HG03139 (cell line): ENCODE measurements around the gene MGAT4A.
"Not testable (repeated sequence)": the region's sequence is repeated elsewhere in the genome, so short reads cannot be mapped to it uniquely, and the experiment has no call there.

ENCODE experiments used
- ATAC-seq: cut with Tn5 transposase; IDR thresholded peaks from one replicate; pipeline ENCODE4 v1.9.1; 2021; ENCODE audit not compliant: unreplicated experiment

MGAT4A gene

DNA sequence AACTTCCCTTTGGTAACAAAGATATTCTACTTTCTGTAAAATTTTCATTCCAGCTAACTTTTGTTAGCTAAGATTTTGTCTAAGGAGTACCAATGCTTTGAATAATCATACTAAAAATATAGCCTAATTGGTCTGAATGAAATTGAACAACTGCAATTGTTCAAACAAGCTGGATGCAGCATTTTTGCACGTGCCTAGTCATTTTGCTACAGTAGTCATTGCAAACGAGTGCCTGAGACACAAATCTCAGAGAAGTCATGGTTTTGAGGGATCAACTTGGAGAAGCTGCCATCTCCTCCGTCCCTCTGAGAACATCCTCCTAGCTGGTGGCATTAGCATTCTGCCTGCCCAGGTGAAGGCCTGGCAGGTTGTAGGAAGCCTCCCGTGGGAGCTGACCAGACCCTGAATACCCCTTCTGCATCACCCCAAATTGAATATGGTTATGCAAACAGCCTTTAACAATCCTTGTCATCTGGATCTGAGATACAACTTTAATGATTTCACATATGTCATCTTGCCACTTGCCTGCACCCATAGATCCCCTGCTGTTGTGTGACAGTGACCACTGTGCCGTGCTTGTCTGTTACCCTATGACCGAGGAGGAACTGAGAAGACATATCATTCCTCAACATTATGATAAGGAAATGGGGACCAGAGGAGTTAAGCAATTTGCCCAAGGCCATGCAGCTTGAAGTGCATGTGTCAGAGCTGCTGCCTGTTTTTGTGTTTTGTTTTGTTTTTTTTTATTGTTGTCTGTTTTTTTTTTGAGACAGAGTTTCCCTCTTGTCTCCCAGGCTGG lies 29.1 kb upstream of the MGAT4A start:
- ATAC-seq, result no peak

DNA sequence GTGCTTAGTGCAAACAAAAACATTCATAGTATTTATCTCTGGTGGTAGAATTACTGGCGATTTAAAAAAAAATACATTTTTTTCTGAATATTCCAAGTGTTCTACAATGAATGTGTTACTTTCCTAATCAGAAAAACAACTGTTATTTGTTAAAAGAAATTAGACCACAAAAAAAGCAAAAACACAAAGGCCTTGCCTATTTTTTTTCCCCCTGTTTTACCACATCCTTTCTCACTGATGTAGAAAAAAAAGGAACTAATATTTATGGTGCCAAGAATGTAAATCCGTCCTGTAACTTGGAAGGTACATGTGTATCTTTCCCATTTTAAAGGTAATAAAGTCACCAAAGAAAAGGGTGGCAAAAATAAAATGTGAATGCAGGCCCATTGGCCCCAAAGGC lies 28.4 kb upstream of the MGAT4A start:
- ATAC-seq, result no peak

DNA sequence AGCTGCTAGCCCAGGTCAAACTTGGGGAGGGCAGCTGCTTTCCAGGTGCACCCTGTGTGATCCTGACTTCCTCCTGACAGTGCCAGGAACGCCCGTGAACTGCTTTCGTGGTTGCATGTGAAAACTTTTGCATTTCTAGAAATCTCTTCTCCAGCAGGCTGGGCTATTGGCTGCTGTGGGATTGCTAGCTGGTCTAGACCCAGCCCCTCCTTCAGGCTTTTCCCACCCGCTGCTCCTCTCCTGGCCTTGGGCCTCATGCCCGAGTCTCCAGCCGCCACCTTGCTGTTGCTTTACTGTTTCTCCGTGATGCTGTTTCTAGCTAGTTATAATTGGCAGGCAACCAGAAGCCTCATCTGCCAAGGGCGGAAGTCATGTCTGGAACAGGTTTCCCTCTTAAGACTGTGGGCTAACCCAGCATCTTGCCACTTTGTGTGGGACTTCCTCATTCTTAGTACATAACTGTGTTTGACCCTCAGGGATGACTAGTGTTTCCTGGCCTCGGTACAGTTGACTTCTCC lies 27.0 kb upstream of the MGAT4A start:
- ATAC-seq, result peak; percentile 85

GRCh38 chr2:98753801-98754200 lies 22.9 kb upstream of the MGAT4A start:
- no peak for ATAC-seq

- ATAC-seq, result not testable (repeated sequence)
Measured at GRCh38 chr2:98752711-98753110, 21.8 kb upstream of the MGAT4A start.

DNA sequence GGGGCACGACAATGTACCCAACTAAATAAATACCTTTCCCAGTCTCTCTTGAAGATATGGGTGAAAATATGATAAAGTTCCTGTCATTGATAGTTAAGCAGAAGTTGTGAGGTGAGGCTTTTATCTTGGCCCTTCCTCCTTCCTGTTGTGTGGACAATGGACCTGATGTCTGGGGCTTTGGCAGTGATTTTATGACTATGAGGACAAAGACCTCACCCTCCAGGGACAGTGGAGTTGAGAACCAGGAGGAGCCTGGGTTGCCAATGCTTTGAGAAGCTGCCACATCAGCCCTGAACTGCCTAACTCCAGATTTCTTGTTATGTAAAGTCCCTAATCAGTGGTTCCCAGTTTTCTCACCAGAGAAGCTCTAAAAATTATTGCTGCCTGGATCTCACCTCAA lies 20.8 kb upstream of the MGAT4A start:
- ATAC-seq, result no peak

DNA sequence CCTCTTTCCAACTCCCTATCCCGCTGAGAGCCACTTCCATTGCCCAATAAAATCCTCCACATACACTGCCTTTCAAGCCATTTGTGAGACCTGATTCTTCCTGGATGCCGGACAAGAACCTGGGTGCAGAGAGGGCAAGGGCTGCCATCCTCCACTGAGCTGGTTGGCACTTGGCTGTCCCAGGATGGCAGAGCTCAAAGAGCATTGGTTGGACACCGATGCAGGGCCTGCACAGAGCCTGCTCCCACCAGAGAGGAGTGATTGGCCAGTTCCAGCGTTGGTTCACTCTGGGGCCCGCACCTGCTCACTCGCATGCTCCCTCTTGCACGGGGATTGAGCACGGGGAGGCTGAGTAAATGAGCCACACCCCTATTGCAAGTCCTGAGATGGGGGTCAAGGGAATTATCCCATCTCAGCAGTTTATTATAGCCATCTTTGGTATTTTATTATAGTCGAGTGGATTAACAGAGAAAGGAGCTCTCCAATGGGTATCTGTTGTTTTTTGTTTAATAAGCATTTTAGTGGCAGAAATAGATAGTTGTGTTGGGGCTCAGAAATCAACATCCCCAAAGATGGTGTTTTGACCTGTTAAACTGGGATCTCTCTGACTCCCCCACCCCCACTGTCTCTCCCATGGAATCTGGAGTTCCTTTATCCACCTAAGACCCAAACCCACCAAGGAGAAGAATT lies 19.8 kb upstream of the MGAT4A start:
- ATAC-seq, result no peak

- ATAC-seq, result no peak
Measured at GRCh38 chr2:98749066-98749450, 18.1 kb upstream of the MGAT4A start.

GRCh38 chr2:98748292-98749065 lies 17.5 kb upstream of the MGAT4A start:
- no peak for ATAC-seq

DNA sequence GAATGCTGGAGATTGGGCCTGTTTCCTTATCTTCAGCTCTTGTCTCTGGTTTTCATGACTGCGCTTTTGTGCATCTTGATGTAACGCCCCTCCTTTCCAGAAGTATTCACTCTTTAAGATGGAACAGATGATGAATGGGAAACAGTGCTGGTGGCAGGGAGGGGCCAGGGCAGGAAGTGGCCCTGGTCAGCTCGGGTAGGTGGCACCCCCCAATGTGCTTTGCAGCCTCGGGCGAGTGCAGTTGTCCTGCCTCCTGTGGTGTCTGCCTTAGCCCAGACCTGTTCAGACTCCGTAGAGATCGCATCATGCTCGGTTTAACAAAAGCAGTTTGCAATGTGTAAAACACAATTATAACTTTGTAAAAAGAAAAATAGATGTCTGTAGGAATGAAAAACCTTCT lies 17.0 kb upstream of the MGAT4A start:
- ATAC-seq, result no peak

- ATAC-seq, result no peak
Measured at GRCh38 chr2:98746426-98746825, 15.5 kb upstream of the MGAT4A start.

DNA sequence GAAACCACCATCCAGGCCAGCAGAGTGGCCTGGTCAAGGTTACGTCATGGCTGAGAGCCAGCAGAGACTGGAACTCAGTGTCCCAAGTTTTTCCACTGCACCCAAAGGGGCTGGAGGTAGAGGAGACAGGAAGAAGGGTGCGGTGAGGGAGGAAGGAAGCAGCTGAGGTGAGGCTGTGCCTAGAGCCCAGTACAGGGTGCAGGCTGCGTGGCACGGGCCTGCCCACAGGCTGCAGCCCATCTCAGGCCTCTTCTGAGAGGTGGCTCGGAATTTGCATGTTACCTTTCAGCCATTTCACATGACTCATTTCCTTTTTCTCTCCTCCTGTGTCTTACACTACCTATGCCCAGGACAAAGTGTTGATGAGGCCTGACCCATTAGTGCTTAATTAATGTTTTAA lies 13.7 kb upstream of the MGAT4A start:
- ATAC-seq, result no peak

- no peak for ATAC-seq
Measured at GRCh38 chr2:98743835-98744234, 12.9 kb upstream of the MGAT4A start.

GRCh38 chr2:98739020-98739419 lies 8.1 kb upstream of the MGAT4A start:
- ATAC-seq, result no peak

GRCh38 chr2:98738304-98738703 lies 7.4 kb upstream of the MGAT4A start:
- ATAC-seq, result no peak

DNA sequence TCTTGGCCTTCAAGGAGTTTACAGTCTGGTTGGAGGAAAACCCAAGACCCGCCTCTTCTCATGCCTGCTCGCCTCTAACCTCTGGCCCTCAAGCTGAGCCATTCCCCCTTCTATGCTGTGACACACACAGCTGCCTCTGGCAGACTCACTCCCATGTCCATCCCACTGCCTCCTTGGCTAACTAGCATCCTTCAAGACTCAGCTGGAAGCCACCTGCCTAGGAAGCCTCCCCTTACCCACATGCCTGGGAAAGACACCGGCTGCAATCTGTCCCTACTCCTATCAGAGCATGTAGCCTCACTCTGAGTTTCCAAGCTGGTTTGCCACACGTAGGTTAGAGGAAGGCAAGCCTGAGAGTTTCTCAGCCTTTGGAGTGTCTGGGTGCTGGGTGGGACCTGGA lies 6.9 kb upstream of the MGAT4A start:
- ATAC-seq, result no peak

DNA sequence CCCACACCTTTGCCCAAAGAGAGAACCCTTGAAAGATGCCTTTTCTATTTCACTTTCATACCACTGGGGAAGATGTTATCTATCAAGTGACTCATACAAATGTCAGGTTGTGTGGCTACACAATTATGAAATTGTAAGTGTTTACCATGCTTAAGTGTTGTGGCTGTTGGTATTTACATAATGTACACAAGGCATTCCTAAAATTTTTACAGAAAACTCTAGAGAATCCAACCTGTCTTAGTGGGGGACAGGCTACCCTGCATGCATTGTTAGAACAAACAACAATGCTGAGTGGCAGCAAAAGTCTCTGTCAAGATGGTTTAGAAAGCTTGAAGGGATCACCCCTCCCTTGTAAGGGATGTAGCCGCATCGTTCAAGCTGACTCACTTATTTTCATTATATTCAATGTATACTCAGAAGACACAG lies 5.5 kb upstream of the MGAT4A start:
- ATAC-seq, result no peak

DNA sequence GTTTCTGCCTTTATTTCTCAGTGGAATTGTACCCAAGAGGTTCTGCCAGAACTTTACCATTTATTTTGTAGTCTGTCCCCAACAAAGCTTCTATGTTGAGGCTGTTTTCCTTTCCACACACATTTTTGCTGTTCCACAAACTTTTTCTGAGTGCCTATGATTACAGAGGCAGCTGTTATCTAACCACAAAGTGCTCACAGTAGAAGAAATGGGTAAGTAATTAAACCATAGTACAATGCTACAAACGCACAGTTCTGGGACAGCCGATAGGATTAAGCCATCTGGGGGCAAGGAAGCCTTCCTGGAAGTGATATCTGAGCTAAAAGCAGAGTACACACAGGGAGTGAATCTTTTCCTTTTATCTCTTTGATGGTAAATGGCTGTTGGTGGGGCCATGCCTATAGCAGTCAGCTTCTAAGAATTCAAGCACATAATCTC lies 3.9 kb upstream of the MGAT4A start:
- ATAC-seq, result no peak

DNA sequence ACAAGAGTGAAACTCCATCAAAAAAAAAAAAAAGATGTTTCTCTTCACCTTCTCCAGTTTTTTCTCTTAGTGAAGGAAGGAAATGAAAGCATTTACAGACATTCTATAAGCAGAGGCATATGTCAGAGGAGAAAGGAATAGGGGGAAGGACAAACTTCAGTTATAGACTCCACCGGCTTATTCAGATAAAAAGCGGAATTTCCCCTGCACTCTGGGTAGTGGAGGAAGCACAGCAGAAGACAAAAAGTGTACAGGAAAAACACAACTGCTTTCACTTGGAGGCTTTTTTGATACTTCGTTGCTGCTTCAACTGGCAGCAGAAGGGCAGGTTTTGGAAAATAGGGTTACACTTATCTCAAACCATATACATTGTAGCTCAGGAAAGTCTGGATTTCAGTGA lies 3.2 kb upstream of the MGAT4A start:
- ATAC-seq, result no peak

GRCh38 chr2:98732430-98733051 lies 1.6 kb upstream of the MGAT4A start:
- no peak for ATAC-seq

GRCh38 chr2:98731894-98732349 lies 990 bp upstream of the MGAT4A start:
- no peak for ATAC-seq
